Measurements from ENCODE around the gene APOL4. TPM values are rescaled to one million over a fixed set of nuclear protein-coding genes. Genes with fewer than 3 reads are reported as not detected.
"Not testable (repeated sequence)": the region's sequence is repeated elsewhere in the genome, so short reads cannot be mapped to it uniquely, and the experiment has no call there.

Gene APOL4
- total RNA-seq, 6 donors from 2014 or later: 5.4 to 24.7 (median 10.2) TPM

DNA sequence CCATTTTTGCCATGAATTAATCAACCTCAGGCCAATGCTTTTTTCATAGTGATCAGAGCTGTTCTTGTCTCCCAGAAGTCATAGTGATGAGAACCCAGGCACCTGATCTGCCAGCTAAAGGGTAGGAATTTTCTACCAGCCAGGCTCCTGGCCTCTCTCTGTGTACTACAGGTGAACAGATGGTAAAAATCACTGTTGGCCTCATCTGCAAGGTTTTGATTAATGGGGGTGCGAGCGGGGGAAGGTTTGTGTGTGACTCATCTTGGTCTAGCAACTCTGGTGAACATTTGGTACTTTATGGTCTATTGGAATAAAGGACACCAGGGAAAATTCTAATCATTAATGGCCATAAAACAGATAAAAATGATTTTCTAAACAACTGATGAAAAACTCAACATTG lies 14.4 kb upstream of the APOL4 start:
- Histone ChIP-seq H3K4me1 (peaks cover 12 to 34% (median 20%) of the 10 kb centered on the region in 4 donors), H3K4me3 (no peak overlapping the region), H3K36me3 (no peaks in the 10 kb centered on the region), H3K9me3 (no peaks in the 10 kb centered on the region), H3K27ac (no peak overlapping the region), H3K27me3 (no peaks in the 10 kb centered on the region)
- no peak for ATAC-seq (ENCODE audit: low FRiP score in 2 of 2)
- no peak for DNase-seq
- TF ChIP-seq POLR2AphosphoS5 (IDR thresholded peaks at IDR 0.05) (no peak), POLR2A (IDR thresholded peaks at IDR 0.05) (no peak), EP300 (IDR thresholded peaks at IDR 0.05) (no peak)
- TF ChIP-seq, protein P1, sequence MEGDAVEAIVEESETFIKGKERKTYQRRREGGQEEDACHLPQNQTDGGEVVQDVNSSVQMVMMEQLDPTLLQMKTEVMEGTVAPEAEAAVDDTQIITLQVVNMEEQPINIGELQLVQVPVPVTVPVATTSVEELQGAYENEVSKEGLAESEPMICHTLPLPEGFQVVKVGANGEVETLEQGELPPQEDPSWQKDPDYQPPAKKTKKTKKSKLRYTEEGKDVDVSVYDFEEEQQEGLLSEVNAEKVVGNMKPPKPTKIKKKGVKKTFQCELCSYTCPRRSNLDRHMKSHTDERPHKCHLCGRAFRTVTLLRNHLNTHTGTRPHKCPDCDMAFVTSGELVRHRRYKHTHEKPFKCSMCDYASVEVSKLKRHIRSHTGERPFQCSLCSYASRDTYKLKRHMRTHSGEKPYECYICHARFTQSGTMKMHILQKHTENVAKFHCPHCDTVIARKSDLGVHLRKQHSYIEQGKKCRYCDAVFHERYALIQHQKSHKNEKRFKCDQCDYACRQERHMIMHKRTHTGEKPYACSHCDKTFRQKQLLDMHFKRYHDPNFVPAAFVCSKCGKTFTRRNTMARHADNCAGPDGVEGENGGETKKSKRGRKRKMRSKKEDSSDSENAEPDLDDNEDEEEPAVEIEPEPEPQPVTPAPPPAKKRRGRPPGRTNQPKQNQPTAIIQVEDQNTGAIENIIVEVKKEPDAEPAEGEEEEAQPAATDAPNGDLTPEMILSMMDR (IDR thresholded peaks at IDR 0.05): no peak
- WGBS, 2 donors: 91 to 93% methylated on average over 2 of the region's 2 CpGs

DNA sequence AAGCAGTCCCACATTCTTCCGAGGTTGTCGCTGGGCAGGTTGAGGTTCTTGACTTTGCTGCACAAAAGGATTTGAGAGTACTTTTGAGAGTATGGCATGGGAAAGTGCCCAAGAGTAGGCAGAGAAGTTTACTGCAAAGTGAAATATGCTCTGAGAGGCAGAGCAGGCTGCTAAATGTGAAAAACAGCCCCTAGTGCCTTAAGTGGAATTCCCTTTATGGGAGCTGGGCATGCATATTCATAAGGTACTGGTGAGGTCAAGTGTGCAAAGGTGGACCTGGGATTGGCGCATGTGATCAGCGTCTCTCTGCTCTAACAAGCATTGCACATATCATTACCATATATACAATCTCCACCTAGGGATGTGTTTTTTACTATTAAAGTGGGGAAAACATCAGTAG lies 12.0 kb upstream of the APOL4 start:
- H3K4me1 ChIP-seq: peaks cover 18 to 33% (median 25%) of the 10 kb centered on the region in 4 donors
- peak in 1 of 2 donors; percentile 73 for ATAC-seq (ENCODE audit: low FRiP score in 2 of 2)
- no peaks in the 10 kb centered on the region for H3K9me3 ChIP-seq
- DNase-seq: peak in 1 of 2 donors; percentile 51
- H3K36me3 ChIP-seq: no peaks in the 10 kb centered on the region
- H3K4me3 ChIP-seq: no peak overlapping the region
- WGBS, 2 donors: 76 to 79% methylated on average over 4 of the region's 4 CpGs
- TF ChIP-seq POLR2AphosphoS5 (IDR thresholded peaks at IDR 0.05): no peak
- TF ChIP-seq, protein P1 (IDR thresholded peaks at IDR 0.05): no peak
- no peaks in the 10 kb centered on the region for H3K27me3 ChIP-seq
- peak overlapping the region in 2 of 4 donors; percentile 50 to 68 for H3K27ac ChIP-seq

- DNase-seq (no peak), ATAC-seq (ENCODE audit: low FRiP score in 2 of 2) (peak; percentile 16 to 57)
- Histone ChIP-seq H3K4me3 (no peak overlapping the region), H3K36me3 (no peaks in the 10 kb centered on the region), H3K4me1 (peaks cover 18 to 33% (median 25%) of the 10 kb centered on the region in 4 donors), H3K27ac (peak overlapping the region in 2 of 4 donors; percentile 50 to 68), H3K9me3 (no peaks in the 10 kb centered on the region), H3K27me3 (no peaks in the 10 kb centered on the region)
- TF ChIP-seq, protein P1 (IDR thresholded peaks at IDR 0.05): no peak
- TF ChIP-seq EP300 (IDR thresholded peaks at IDR 0.05): no peak
Observed at GRCh38 chr22:36212901-36213300, 11.3 kb upstream of the APOL4 start.

- TF ChIP-seq POLR2AphosphoS5 (IDR thresholded peaks at IDR 0.05) (no peak), POLR2A (IDR thresholded peaks at IDR 0.05) (no peak), EP300 (IDR thresholded peaks at IDR 0.05) (no peak)
- TF ChIP-seq, protein P1 (IDR thresholded peaks at IDR 0.05): no peak
- 44 to 48% methylated on average over 4 of the region's 4 CpGs for WGBS, 2 donors
- Histone ChIP-seq H3K27me3 (no peaks in the 10 kb centered on the region), H3K4me1 (peaks cover 18 to 33% (median 25%) of the 10 kb centered on the region in 4 donors), H3K36me3 (no peaks in the 10 kb centered on the region), H3K9me3 (no peaks in the 10 kb centered on the region), H3K27ac (no peak overlapping the region), H3K4me3 (no peak overlapping the region)
- ATAC-seq (ENCODE audit: low FRiP score in 2 of 2) (peak in 1 of 2 donors; percentile 70), DNase-seq (peak in 1 of 2 donors; percentile 57)
Observed at GRCh38 chr22:36211237-36211861, 9.7 kb upstream of the APOL4 start.

GRCh38 chr22:36210224-36210623 lies 8.6 kb upstream of the APOL4 start:
- Histone ChIP-seq H3K27me3 (no peaks in the 10 kb centered on the region), H3K27ac (no peak overlapping the region), H3K4me3 (no peak overlapping the region), H3K36me3 (no peaks in the 10 kb centered on the region), H3K4me1 (peaks cover 18 to 33% (median 25%) of the 10 kb centered on the region in 4 donors), H3K9me3 (no peaks in the 10 kb centered on the region)
- no peak for ATAC-seq (ENCODE audit: low FRiP score in 2 of 2)
- 61 to 91% methylated on average over 3 of the region's 3 CpGs for WGBS, 2 donors
- no peak for DNase-seq
- no peak for TF ChIP-seq POLR2A (IDR thresholded peaks at IDR 0.05)
- TF ChIP-seq, protein P1 (IDR thresholded peaks at IDR 0.05): no peak
- TF ChIP-seq EP300 (IDR thresholded peaks at IDR 0.05): no peak
- no peak for TF ChIP-seq POLR2AphosphoS5 (IDR thresholded peaks at IDR 0.05)

GRCh38 chr22:36209488-36209908 lies 7.9 kb upstream of the APOL4 start:
- ATAC-seq (ENCODE audit: low FRiP score in 2 of 2); H3K4me3 ChIP-seq; H3K27me3 ChIP-seq; DNase-seq; H3K27ac ChIP-seq; H3K9me3 ChIP-seq; H3K36me3 ChIP-seq: not testable (repeated sequence)
- 76 to 81% methylated on average over 5 of the region's 5 CpGs for WGBS, 2 donors
- peaks cover 18 to 33% (median 25%) of the 10 kb centered on the region in 4 donors for H3K4me1 ChIP-seq
